Astrocyte of the spinal cord (primary cell): ENCODE data around the gene C4orf46.
A peak's percentile ranks its signal among the peaks of the same experiment; 100 is the strongest.

Experiments
- DNase-seq: peaks from one replicate; pipeline ENCODE4 v3.0.0; 2011; ENCODE audit warnings: low read depth, low spot score
- H3K4me3 ChIP-seq: 2 replicates; pipeline ENCODE4 v1.5.1; 2011; ENCODE audit warnings: low read depth, mild to moderate bottlenecking, low read length, moderate library complexity
- in situ Hi-C: cut with HindIII; loops from 2 replicates; pipeline ENCODE4 v1.10.0; 2017; ENCODE audit warnings: low sequenced_read_pairs
- TF ChIP-seq, protein P1 (sequence below): IDR thresholded peaks from 2 replicates; pipeline ENCODE4 v1.5.1; 2012; ENCODE audit warnings: low read depth, mild to moderate bottlenecking, low read length, inconsistent platforms

C4orf46 gene

DNA sequence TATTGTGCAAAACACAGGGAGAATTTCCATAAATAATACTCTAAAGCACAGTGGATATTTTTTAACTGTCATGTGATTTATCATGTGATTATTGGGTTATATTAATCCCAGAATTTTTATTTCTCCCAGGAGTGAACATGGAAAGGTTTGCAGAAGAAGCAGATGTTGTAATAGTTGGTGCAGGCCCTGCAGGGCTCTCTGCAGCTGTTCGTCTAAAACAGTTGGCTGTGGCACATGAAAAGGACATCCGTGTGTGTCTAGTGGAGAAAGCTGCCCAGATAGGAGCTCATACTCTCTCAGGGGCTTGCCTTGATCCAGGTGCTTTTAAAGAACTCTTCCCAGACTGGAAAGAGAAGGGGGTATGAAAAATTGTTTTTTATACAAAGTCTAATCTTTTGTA lies 10.4 kb upstream of the C4orf46 start:
- TF ChIP-seq, protein P1, sequence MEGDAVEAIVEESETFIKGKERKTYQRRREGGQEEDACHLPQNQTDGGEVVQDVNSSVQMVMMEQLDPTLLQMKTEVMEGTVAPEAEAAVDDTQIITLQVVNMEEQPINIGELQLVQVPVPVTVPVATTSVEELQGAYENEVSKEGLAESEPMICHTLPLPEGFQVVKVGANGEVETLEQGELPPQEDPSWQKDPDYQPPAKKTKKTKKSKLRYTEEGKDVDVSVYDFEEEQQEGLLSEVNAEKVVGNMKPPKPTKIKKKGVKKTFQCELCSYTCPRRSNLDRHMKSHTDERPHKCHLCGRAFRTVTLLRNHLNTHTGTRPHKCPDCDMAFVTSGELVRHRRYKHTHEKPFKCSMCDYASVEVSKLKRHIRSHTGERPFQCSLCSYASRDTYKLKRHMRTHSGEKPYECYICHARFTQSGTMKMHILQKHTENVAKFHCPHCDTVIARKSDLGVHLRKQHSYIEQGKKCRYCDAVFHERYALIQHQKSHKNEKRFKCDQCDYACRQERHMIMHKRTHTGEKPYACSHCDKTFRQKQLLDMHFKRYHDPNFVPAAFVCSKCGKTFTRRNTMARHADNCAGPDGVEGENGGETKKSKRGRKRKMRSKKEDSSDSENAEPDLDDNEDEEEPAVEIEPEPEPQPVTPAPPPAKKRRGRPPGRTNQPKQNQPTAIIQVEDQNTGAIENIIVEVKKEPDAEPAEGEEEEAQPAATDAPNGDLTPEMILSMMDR, result no peak
- no peak overlapping the region for H3K4me3 ChIP-seq
- in situ Hi-C loops, result no loop called here
- no peak for DNase-seq

DNA sequence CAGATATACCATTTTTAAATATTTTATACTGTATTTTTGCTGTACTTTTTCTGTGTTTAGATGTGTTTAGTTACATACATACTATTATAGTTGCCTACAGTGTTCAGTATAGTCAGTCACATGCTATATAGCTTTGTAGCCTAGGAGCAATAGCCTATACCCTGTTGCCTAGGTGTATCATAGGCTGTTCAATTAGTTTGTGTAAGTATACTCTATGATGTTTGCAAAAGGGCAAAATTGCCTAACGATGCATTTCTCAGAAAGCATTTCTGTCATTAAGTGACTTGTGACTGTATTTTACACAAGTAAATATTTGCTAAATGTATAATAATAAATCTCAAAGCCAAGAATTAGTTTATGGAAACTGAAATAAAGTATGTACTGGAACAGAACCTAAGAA lies 9.9 kb upstream of the C4orf46 start:
- in situ Hi-C loops, result no loop called here
- no peak overlapping the region for H3K4me3 ChIP-seq
- TF ChIP-seq, protein P1, result no peak
- DNase-seq, result no peak

DNA sequence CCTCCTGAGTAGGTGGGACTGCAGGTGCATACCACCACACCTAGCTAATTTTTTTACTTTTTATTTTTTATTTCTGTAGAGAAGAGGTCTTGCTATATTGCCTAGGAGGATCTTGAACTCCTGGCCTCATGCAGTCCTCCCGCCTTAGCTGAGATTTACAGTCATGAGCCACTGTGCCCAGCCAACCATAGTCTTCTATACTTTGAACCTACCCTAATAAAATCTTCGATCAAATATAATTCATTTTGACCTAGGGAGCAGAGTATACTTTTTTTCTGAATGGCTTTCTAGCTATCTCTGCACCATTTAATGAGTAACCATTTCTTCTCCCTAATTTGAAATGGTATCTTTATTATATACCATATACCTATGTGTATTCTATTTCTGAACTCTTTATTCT lies 7.1 kb upstream of the C4orf46 start:
- in situ Hi-C loops, result no loop called here
- TF ChIP-seq, protein P1, result no peak
- no peak for DNase-seq
- no peak overlapping the region for H3K4me3 ChIP-seq

DNA sequence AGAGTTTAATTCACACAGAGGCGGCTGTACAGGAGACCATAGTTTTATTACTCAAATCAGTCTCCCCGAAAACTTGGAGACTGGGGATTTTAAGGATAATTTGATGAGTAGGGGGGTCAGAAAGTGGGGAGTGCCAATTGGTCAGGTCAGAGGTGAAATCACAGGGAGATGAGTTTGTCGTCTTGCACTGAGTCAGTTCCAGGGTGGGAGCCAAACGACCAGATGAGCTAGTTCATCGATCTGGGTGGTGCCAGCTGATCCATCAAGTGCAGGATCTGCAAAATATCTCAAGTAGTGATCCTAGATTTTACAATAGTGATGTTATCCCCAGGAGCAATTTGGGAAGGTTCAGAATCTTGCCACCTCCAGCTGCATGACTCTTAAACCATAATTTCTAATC lies 4.4 kb upstream of the C4orf46 start:
- no peak overlapping the region for H3K4me3 ChIP-seq
- TF ChIP-seq, protein P1, result no peak
- in situ Hi-C loops, result no loop called here
- no peak for DNase-seq

DNA sequence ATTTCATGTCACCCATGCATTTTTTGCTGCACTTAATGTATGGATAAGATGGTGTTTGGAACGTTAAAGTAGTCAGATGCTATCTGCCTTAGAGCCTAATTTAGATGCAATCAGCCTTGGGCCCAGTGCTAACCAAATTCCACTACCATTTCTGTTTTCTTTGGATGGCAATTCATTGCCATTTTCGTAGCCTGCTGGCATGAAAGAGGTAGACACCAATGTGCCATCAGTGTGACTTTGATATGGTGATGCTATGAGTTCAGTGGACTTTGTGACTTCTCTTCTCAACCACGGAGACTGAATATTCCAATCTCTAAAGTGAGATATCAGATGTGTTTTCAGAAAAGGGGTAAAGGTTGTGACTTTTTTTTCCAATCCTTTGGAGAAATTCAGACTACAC lies 1.9 kb upstream of the C4orf46 start:
- DNase-seq, result no peak
- TF ChIP-seq, protein P1, result no peak
- no peak overlapping the region for H3K4me3 ChIP-seq
- in situ Hi-C loops, result no loop called here

DNA sequence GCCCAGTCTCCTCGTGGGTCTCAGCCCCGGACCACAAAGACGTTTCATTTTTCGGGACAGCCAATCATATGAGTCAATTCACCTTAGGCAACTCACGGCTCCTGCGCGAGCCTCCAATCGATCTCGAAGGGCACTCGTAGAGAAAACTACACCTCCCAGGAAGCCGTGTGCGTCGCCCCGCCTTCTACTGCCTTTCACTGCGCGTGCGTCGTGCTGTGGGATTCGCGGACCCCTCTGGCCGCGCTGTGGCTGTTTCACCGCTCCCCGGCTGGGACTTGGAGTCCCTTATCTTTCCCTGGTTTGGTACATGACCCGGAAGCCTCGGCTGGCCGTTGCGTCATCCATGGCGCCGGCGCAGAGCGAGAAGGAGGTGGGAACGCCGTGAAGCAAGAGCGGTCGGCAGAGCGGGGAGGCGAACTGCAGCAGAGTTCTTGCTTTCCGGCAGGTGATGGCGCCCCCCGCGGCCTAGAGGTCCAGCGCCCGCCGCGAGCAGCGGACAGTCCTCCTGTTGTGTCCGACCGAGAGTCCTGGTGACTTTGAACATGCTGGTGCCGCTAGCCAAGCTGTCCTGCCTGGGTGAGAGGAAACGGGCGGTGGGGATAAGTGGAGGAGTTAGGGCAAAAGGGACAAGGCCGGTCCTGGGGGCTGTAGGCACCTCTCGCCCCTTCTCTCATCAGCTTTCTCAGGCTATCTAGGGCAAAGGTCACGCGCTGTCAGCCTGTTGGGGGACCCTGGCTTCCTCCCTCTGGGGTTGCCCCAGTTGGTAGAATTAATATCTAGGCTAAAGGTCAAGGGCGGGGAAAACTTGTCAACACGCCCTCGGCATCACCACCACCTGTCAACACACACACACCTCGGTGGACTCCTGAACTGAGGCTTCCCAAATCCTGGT lies 474 bp upstream of the C4orf46 start, which contains the start of gene ETFDH:
ETFDH (plus strand) TSS at position 382 of the 892 bp plus-strand sequence; CDS start at position 543, 161 bp downstream.
- in situ Hi-C loops, result no loop called here
- H3K4me3 ChIP-seq, result peak within 1 kb of the TSS; percentile 90
- TF ChIP-seq, protein P1, result peak; percentile 68
- DNase-seq, result peak; percentile 100
